NCI-H2171 (cell line): Measurements from ENCODE around the gene CD55.
A peak's percentile ranks its signal among the peaks of the same experiment; 100 is the strongest.

ENCODE experiments used
- DNase-seq: peaks from one replicate; lab custom pipeline; 2025; lab: John Stamatoyannopoulos, UW

The CD55 gene

GRCh38 chr1:207321079-207321789 is at the start of gene CD55:
Gene CD55 (plus strand): TSS chr1:207321678. CDS start chr1:207321766, 88 bp downstream.
- peak; percentile 86 for DNase-seq

GRCh38 chr1:207274882-207275281 is 46.6 kb upstream of the CD55 start:
- DNase-seq: no peak

- DNase-seq: no peak
Observed at GRCh38 chr1:207276465-207276864, 45.0 kb upstream of the CD55 start.

- no peak for DNase-seq
Observed at GRCh38 chr1:207277241-207277640, 44.2 kb upstream of the CD55 start.

- DNase-seq: no peak
Observed at GRCh38 chr1:207279652-207280051, 41.8 kb upstream of the CD55 start.

GRCh38 chr1:207280706-207281105 is 40.8 kb upstream of the CD55 start:
- no peak for DNase-seq

- DNase-seq: no peak
Observed at GRCh38 chr1:207282058-207282457, 39.4 kb upstream of the CD55 start.

- no peak for DNase-seq
Observed at GRCh38 chr1:207282496-207283380, 38.7 kb upstream of the CD55 start.

- DNase-seq: no peak
Observed at GRCh38 chr1:207283421-207283820, 38.1 kb upstream of the CD55 start.

GRCh38 chr1:207284209-207284897 is 37.1 kb upstream of the CD55 start:
- no peak for DNase-seq

- no peak for DNase-seq
Observed at GRCh38 chr1:207286786-207287468, 34.6 kb upstream of the CD55 start.

- DNase-seq: no peak
Observed at GRCh38 chr1:207288315-207288714, 33.2 kb upstream of the CD55 start.

GRCh38 chr1:207289756-207290155 is 31.7 kb upstream of the CD55 start:
- DNase-seq: no peak

GRCh38 chr1:207291723-207292122 is 29.8 kb upstream of the CD55 start:
- no peak for DNase-seq

GRCh38 chr1:207298186-207298585 is 23.3 kb upstream of the CD55 start:
- DNase-seq: no peak

GRCh38 chr1:207298636-207299398 is 22.7 kb upstream of the CD55 start:
- no peak for DNase-seq

- DNase-seq: no peak
Observed at GRCh38 chr1:207300970-207301369, 20.5 kb upstream of the CD55 start.

GRCh38 chr1:207302618-207303393 is 18.7 kb upstream of the CD55 start:
- DNase-seq: no peak

GRCh38 chr1:207304710-207305488 is 16.6 kb upstream of the CD55 start:
- no peak for DNase-seq

GRCh38 chr1:207305489-207305873 is 16.0 kb upstream of the CD55 start:
- DNase-seq: no peak
